GM12865 (cell line): ENCODE measurements around the gene GPR87.

Experiments used
- DNase-seq: peaks from one replicate; pipeline ENCODE4 v3.0.0; 2010; ENCODE audit warnings: low read depth
- H3K4me3 ChIP-seq: 2 replicates; pipeline ENCODE4 v1.5.1; 2011; ENCODE audit warnings: mild to moderate bottlenecking, low read depth, low read length, control low read depth
- CTCF ChIP-seq: IDR thresholded peaks from 2 replicates; pipeline ENCODE4 v1.5.1; 2011; ENCODE audit warnings: low read length, control low read depth, low read depth, inconsistent platforms; ENCODE audit not compliant: insufficient read depth; ENCODE audit errors: missing control alignments

Gene GPR87

DNA sequence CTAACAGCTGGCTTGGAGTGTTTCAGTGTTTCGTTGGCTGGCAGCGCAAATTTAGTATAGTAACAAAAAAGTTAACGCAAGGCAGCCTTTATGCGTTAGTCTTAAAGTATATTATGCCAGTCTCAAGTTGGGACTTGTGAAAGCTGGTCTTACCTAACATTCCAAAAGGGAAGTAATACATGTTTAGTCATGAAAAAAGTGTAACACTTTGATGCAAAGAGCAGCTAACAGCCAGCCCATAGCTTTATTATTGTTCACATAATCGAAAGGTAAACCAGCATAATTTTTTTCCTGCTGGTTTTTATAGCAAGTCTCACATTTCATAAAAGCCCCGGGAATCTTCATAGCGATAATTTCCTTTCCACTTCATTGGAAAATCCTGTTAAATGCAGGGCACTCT, 2.4 kb upstream of the GPR87 start:
- TF ChIP-seq CTCF, result no peak

DNA sequence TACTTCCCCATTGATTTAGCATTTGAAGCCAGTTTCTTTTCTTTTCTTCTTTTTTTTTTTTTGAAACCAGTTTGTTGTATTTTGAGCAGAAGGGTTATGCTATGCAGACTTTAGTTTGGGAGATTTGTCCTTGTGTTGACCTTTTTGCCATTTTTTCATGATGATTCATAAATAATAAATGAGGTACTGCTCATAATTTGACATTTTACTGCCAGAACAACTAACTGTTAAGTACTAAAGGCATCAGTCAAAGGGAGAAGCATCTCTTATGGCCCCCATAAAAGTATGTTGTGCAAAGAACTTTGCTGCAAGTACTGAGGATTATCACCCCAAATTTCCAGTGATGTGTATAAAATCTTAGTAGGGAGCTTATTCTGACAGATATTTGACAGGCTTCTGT, 1.7 kb upstream of the GPR87 start:
- TF ChIP-seq CTCF, result no peak
- no peak for DNase-seq
- H3K4me3 ChIP-seq, result no peak overlapping the region

More for the DNA sequence above, 2.4 kb upstream of the GPR87 start:
- no peak for DNase-seq
- no peak overlapping the region for H3K4me3 ChIP-seq

DNA sequence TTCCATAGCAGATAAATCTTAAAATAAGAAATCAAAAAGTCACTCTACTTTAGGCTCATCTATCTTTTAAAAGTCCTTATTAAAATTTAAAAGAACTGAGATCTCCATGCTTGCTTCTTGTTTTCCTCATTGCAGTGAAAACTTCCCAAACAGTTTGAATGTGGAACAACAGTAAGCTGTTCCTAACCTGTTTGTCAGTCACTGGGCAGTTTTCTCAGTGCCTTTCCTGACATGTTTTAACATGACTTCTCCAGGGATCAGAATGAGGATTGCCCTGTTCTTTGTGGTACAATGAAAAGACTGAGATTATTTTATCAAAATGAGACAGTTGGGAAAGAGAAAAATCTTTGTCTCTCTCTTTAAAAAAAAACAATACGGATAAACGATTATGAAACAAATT, 774 bp downstream of the GPR87 start:
- no peak for TF ChIP-seq CTCF
- no peak overlapping the region for H3K4me3 ChIP-seq
- no peak for DNase-seq

DNA sequence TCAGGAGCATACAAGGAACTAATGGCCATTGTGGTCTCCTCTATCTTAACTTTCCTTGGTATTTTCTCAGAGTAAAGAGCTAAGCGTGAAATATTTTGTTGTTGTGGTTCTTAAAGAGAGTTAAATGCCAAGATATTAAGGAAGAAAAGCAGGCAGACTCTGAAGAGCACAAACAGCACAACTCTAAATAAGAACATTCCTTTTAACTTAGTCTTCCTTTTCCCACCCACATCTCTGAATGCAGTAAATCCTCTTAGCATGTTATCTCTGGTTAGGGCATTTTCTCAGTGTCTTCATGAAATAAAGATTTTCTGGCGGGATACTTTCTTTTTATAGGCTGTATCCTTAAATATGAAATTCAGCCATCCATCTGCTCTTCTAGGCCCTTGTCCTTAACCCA, 1.5 kb downstream of the GPR87 start:
- DNase-seq, result no peak
- TF ChIP-seq CTCF, result no peak
- no peak overlapping the region for H3K4me3 ChIP-seq

GRCh38 chr3:151314593-151314992, 2.0 kb downstream of the GPR87 start:
- TF ChIP-seq CTCF, result no peak
- no peak for DNase-seq
- H3K4me3 ChIP-seq, result no peak overlapping the region

DNA sequence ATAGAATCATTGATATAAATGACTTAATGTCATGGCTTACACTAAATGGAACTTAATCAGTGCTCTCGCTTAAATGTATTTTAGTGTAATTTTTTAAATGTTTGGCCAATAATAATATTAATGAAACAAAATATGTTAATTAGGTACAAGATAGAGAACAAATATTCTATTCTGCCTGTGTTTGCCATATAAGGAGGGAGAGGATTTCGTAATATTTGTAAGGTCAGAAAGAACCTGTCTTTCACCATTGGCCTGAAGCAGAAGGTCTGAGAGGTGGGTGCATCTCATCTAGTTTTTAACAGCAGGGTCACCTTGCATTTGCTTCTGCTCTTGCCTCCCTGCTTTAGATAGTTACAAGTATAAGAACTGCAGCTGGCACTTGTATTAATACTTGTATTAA, 2.5 kb downstream of the GPR87 start:
- H3K4me3 ChIP-seq, result no peak overlapping the region
- no peak for TF ChIP-seq CTCF
- no peak for DNase-seq

GRCh38 chr3:151312972-151313371, 3.6 kb downstream of the GPR87 start:
- no peak overlapping the region for H3K4me3 ChIP-seq
- no peak for TF ChIP-seq CTCF
- no peak for DNase-seq
